HG03135 (cell line): ENCODE measurements around the gene SLC6A19.

Source experiments
- ATAC-seq: cut with Tn5 transposase; IDR thresholded peaks from one replicate; pipeline ENCODE4 v1.9.1; 2021; ENCODE audit warnings: mild to moderate bottlenecking, moderate library complexity; ENCODE audit not compliant: unreplicated experiment

Gene SLC6A19

DNA sequence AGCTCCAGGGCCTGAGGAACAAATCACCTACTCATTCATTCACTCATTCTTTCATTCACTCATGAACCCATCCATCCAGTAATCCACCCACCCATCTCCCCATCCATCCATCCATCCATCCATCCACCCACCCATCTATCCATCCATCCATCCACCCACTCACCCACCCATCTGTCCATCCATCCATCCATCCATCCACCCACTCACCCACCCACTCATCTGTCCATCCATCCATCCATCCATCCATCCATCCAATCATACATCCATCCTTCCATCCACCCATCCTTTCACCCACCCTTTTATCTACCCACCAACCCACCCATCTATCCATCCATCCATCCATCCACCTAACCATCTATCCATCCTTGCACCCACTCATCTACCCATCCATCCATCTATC is 35.5 kb upstream of the SLC6A19 start:
- ATAC-seq = no peak

DNA sequence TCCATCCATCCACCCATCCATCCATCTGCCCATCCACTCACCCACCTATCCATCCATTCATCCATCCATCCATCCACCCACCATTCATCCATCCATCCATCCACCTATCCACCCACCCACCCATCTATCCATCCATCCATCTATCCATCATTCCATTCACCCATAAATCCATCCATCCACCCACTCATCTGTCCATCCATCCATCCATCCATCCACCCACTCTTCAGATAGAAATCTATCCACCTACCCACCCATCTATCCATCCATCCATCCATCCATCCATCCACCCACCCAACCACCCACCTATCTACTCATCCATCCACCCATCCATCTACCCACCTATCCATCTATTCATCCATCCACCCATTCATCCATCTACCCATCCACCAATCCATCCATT is 35.0 kb upstream of the SLC6A19 start:
- no peak for ATAC-seq

DNA sequence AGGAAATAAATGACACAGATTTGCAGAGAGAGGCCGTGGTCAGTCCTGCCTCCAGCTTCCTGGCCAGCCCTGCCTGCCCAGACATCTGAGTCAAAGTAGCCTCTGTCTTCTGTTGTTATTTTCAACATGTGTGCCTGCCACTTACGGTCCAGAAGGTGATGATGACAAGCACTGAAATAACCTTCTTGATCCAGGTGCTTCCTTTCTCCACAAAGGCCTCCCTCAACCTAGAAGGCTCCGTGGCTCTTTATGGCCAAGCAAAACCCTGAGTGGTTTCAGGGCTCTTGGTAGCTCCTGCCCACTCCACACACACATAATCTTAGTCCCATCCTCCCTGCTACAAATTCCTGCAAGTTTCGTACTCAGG is 34.1 kb upstream of the SLC6A19 start:
- ATAC-seq = no peak

DNA sequence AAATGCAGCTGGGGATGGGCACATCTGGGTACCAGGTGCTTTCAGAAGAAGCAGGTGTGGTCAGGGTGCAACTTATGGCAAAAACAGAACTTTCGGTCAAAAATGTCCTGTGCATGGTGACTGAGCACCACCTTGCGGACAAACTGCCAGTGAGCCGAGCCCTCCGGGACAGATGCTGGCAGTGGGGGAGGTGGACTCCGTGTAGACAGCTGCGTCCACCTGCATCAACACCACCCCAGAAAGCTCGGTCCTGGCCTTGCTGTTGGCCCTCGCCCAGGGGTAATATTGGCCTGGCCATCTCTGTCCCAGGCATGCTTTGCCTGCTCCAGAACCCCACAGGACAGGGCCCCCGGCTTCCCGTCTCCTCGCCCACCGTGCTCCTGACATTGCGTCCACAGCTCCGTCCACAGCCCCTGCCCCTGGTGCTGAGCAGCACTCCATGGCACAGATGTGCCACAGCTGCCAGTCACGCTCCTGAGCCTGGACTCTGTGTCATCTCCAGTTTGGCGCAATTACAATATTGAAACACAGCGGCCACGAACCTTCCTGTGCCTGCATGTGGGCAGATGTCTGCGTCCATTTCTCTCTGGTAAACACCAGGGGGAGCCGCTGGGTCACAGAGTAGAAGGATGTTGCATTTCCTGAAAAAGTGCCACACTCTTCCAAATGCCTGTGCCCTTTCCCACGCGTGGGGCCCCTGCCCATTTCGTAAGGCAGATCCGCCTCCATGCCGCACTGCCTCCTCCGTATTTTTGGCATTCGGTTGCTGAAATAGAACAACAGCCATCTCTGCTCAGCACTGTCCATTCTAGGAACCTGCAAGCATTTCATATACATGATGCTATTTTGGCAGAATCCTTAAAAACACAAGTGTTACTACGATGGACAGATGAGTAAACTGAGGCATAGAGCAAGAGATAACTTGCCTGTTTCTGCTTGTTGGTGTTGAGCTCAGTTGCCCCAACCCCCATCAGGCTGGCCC is 33.4 kb upstream of the SLC6A19 start:
- ATAC-seq = peak; percentile 74

DNA sequence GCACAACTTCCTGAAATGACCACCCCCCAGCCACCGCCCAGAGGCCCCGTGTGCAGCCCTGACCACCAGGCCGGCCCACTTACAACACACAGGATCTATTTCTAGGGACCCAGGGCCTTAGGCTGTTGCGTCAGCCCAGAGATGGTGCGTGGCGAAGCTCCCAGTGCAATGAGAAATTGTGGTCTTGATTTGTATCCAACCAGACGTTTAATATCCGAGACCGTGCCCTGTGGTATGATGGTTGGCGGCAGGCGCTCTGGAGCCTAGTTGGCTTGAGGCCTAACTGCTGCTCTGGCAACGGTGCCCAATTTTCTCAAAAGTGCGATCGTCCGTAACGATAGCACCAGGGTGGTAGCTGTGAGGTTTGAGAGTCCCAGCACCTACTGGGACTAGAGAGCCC is 32.6 kb upstream of the SLC6A19 start:
- no peak for ATAC-seq

DNA sequence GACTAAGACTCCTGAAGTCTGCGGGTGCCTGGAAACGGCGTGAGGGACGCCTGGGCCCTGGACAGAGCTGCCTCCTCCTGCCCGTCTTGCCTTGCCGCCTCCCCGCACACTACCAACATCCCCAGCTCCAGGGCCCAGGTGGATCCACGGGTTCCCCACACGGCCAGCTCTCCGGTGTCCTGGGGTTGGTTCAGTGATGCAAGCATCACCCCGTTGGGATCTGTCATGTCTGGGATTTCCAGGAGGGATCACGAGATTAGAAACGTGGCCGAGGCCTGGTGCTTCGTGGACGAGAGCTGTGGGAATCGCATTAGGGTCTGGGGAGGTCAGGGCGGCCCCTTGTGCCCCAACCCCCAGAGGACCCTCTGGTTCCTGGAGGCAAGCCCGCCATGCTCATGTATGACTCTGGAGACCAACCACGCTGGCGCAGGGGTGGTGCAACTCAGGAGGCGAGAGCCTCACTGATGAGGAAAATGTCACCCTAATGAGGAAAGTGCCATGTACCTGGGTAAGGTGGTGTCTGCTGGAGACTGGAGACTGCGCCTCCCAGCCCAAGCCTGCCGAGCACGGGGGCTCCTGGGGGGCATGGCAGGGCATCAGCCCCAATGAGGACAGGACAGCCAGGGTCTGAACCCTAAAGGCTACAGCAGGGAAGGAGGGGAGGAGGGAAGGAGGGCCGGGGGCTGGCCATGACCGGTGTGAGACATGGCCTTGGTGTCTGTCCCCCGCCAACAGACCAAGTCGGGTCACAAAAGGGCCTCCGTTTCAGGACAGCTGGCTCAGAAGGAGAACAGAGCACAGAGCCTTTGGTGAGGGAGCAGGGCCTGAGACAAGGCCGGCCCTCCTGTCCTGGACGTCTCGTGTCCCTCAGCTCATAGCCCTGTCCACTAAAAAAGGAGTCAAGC is 31.9 kb upstream of the SLC6A19 start:
- no peak for ATAC-seq

DNA sequence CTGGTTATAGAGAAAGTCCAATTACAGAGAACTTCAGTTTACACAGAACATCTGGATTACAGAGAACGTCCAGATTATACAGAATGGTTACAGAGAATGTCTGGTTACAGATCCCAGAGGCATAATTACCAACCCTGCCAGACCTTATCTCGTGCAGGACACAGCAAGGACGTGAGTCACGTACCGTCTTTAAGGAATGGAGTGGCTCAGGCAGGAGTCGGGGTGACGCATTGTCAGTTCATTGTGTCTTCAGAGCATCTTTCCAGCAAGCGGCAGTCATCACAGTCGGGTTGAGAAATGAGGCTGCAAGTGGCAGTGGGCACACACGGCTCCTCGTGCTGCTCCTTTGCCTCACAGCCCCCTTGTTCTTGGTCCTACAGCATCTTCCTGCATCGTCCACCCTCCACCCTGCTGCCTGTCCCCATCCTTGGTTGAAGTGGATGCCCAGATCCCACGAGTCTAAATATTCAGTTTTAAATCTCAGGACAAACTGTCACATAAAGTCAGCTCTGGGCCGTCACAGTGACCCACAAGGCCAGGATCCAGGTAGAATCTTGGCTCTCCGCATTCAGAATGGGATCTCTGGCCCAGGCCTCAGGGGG is 30.0 kb upstream of the SLC6A19 start:
- ATAC-seq = no peak

DNA sequence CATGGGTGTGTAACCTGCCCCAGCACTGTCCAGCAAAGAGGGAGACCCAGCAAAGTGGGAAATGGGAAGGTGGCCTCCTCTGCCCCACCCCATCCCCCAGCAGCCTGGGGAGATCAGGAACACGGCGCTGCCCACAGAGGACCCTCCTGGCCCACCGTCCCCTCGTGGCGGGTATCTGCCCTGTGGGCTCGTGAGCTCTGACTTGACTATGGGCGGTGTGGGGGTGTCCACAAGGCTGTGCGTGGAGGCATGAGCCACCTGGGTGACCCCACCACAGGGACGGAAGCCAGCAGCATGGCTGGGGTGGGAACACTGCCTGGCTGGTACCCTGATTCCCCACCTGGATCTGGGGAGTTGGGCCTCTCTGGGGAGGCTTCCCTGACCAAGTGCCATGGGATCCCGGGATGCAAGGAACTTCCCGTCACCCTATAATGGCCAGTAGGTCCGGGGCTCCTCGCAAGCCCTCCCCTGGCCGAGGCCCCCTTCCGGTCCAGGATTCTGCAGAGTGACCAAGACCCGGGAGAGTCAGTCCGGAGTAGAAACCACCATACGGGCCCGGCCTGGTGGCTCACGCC is 29.3 kb upstream of the SLC6A19 start:
- ATAC-seq = no peak

DNA sequence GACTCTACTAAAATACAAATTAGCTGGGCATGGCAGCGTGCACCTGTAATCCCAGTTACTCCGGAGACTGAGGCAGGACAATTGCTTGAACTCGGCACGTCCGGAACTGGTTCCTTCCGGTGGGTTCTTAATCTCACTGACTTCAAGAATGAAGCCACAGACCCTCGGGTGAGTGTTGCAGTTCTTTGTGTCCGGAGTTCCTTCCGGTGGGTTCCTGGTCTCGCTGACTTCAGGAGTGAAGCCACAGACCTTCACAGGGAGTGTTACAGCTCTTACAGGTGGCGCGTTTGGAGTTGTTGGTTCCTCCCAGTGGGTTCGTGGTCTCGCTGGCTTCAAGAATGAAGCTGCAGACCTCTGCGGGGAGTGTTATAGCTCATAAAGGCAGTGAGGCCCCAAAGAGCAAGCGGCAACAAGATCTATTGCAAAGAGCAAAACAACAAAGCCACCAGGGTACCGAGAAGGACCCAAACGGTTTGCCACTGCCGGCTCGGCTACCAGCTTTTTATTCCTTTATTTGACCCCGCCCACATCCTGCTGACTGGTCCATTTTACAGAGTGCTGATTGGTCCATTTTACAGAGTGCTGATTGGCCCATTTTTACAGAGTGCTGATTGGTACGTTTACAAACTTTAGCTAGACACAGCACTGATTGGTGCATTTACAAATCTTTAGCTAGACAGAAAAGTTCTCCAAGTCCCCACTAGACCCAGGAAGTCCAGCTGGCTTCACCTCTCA is 28.6 kb upstream of the SLC6A19 start:
- ATAC-seq = no peak

DNA sequence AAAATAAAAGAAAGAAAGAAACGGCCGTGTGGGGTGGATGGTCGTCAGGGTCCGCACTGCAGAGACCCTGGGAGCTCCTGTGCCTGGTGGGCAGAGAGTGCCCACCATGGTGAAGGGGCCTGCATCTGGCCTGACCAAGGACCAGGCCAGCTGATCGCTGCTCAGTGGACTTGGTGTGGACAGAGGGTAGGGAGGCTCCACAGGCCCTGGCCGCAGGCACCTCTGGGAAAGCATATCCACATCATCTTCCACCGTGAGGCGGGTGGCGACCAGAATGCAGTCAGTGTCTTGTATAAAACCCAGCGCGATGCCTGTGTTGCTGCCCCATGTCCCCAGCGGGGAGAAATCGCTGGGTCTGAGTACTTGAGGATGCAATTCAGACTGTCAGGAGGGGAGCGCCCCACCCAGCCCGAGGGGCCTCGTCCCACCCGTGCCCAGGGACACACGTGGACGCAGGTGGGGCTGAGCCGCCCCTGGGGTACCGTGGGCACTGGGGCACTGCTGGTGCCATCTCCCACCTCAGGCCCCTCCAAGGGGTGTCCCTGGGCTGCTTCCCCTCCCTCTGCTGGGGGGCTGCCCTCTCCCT is 27.8 kb upstream of the SLC6A19 start:
- ATAC-seq = no peak

DNA sequence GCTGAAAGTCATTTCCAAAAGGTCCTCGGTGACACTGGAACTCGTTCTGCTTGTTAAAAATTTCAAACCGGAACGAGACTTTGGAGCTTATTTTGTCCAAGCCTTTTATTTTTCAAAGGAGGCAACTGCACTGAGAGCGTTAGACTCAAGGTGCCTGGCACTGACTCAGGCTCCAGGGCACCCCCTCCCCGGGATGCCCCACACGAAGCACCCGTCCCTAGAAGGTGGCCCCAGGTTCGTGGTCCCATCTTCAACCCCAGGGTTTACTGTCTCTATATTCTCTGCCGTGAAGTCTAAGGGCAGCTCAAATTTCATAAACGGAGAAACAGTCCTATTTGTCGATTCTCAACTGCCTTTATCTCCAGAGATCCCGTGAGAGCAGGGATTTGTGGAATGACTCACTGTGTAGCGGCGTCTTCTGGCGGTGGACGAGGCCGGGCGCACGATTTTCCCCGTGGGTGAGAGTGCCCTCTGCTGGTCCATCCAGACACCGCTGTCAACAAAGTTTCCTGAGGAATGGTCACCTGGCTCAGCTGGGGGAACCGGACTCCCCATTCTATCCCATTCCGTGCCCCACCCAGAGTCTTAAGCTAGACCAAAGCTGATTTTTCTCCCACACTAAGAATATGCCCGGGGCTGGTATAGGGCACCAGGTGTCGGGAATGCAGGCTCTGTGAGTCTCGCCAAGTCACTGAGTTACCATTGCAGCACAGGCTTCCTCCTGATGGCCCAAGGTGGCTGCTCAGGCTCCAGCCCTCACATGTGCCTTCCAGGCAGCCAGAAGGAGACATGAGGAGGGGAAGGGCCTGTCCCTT is 27.1 kb upstream of the SLC6A19 start:
- no peak for ATAC-seq

DNA sequence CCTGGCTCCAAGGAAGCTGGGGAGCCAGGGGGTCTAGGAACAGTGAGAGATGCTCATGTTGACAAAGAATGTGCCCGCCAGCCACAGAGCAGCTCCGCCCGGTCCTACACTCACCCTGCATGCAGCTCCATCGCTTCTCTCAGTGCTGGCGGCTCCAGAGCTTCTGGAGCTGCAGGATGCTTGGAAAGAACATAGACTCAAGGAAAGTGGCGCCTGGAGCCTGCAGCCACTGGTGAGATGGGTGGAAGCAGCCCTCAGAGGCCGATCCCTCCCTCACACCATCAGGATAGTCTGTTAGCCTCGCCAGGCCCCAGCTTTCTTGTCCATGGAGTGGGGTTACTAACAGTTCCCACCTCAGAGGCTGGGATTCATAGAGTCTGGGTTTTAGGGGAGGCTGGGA is 26.4 kb upstream of the SLC6A19 start:
- no peak for ATAC-seq

DNA sequence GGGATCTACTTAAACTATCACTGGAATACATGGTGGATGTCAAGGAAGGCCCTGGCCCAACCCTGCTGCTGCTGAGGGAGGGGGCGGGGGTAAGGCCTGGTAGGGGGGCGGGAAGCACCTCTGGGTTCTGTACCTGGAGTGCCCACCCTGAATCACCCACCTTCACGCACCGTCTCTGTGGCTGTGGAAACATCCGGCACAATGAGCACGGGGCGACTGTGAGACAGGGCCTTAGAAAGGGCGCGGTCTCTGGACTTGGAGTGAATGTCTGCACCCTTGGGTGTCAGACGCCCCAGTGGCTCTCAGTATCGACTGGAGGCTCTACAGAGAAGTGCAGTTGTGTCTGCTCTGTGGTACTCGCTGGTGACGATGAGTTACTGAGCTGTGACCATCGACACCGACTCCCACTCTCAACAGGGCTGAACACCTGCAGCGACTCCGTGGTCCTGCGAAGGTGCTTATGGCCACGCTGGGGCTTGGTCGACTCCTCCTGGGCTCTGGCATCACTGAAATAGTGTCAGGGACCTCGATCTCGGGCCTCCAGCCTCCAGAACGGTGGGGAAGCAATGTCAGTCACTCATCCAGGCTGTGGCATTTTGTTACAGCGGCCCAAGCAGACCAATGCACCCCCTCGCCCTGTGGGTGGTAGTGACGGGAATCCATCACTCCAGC is 25.5 kb upstream of the SLC6A19 start:
- no peak for ATAC-seq

DNA sequence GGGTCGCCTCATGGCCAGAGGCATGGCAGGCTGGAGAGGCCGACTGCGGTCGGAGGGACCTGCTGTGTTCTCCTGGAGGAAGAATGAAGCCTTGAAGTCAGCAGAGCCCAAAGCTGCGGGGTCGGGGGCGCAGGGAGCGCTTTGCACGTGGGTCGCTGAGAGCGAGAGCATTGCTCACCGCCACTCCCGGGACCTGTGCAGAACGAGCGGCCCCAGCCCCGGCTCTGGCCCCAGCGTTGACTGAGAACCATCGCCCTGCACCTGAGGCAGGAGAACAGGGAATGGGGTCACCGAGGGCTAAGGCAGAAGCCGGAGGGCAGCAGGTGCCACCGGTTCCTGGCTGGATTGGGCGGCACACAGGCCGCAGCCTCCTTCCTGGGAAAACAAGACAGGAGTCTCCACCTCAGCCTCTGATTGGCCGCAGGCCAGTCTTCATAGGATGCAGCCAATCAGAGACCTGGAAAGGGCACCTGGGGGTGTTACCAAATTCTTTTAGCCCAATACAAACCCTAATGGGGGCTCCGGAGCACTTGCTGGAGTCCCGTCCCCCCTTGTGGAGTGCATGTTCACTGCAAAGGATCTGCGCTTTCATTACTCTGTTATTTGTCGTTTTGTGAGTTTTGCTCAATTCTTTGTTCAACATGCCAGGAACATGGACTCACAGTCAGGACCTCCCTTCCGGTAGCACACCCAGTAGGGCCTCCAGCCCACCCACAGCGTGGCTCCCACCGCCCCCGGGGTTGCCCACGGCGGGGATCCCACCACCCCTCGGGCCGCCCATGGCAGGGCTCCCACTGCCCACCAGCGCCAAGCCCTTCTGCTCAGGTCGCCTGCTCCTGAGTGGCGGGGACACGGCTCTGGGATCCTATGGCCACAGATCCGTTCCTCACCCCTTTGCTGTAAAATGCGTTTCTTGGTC is 24.7 kb upstream of the SLC6A19 start:
- ATAC-seq = no peak

DNA sequence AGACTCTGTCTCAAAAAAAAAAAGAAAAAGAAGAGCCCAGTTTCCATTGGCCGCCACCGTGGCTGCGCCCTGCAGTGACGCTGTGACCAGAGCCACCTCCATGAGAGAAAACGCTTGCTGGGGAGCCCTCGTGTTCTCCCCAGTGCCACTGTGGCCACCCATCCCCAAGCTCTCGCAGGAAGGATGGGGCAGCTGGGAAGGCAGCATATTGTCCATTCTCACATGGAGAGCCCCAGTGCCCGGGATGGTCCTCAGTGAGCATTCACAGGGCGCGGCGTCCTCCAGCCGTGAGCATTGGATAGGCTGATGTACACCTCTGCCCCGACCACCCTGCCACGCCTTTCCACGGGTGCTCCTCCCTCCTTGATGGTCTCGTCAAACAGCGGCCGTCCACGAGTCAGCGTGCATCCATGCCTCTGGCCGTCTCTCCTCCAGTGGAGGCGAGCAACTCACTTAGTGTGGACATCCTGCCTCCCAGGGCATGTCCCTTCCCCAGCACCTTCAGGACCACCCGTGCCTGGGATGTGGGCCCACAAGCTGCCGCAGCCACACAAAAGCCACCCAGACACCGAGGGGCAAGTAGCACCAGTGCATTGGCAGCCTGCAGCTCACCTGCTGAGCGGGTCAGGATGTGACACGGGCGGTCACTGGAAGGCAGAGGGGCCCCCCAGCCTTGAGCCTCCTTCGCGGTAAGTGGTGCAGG is 23.4 kb upstream of the SLC6A19 start:
- ATAC-seq = no peak

DNA sequence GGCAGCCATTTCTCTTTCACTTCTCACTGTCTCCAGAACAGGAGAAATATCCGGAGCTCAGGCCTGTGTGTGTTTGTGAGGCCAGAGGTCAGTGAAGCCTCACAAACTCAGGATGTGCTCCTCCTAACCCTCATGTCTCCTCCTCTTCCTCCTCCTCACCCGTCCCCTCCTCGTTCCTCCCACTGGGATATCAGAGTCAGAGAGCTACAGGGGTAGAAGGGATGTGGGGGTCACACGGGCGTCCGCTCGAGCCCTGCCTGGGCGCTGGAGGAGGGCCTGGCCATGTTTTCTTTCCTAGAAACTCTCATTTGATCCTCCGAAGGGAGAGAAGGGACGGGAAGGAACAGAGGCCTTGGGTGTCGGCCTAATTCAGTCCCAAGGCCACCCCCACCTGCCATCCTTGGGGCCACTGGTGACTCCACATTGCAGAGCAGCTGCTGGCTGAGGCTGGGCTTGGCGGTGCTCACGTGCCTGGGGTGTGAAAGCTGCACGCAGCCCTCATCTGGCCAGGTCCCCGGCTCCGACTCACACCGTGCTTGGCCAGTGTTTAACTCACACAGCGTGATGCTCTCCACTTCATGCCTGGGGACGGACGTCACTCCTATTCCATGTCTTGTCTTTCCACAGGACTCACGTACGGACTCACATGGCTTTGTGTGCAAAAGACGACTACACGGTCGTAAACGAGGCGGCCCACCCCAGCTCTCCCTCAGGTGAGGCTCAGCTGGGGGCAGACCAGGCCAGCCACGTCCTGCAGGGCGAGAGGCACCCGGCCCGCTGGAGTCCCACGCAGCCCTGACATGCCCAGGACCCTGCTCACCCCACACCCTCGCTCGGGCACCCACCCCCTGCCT is 22.6 kb upstream of the SLC6A19 start:
- ATAC-seq = no peak
